Activated CD4-positive, alpha-beta T cell treated with anti-CD3 and anti-CD28 coated beads for 24 hours (primary cell): Measurements from ENCODE around the gene TXNDC8.

Experiments
- DNase-seq, 2 donors: peaks; one replicate each; pipeline ENCODE4 v3.0.0-alpha.2; 2020; ENCODE audit warnings: low read depth in 2 of 2

Gene TXNDC8

DNA sequence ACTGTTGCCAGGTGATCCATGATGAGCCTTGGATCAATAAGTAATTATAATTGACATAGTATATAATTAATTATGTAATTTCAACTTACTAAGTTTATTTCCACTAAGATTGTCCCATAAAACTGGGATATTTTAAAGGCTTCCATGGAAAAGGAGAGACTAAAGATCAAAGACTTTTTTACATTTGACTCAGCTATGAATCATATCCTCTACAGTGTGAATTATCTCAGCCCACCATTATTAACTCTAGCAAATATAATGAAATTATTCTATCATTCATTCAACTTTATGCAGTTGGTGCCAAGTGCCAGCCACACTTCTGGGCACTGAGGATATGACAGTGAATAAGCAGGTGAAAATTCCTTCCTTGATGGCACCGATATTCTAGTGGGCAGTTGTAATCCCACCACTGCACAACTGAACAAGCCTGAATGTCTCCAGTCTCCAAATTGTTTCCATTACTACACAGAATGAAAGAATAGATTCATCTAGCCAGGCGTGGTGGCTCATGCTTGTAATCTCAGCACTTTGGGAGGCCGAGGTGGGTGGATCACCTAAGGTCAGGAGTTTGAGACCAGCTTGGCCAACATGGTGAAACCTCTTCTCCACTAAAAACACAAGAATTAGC is 59.5 kb downstream of the TXNDC8 start:
- DNase-seq = no peak

DNA sequence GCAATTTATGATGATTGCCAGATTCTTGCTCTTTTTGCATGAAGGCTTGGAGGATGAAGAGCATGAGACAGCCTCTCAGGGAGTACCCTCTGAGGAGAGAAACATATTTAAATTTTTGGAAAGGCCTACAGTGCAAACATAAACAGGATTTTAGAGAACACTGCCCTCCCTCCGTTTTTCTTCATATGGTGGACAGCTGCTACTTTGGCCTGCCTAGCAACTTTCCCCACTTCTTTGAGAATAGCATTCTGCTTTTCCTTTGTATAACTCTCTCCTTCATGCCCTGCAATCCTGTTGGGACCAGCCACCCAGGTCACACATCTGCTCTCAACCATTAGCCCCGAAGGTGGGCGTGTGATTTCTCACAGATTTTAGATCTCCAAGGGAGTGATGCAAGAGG is 60.9 kb downstream of the TXNDC8 start:
- no peak for DNase-seq

DNA sequence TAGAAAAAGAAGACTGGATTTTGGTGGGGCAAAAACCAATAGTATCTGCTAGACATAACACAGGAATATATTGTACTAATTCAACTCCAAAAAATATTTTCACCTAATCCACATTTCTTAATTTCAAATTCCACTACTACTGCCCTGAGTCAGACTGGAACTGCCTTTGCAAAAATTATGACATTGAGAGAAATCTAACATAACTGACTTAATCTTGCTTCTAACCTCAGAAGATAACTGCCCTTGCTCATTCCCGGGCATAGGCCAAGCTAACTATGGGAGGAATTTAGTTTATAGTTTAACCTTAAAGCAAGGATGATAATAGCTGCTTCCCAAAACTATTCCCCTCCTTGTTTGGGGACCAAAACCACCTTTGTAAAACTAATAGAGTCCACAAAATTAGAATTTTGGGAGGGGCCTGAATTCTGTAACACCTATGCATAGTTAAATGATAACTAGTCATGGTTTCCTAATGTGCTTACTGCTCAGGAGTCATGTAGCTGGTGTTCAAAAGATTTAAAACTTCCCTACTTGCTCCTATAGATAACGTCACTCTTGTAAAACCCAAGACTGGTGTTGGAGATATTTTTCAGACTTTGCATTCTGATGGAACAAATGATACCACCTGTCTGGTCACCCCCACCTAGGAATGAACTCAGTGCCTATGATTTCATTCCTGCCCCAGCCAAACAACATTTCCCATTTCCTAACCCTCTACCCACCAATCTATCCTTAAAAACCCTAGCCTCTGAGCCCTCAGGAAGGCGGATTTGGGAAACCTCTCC is 67.3 kb downstream of the TXNDC8 start:
- no peak for DNase-seq

DNA sequence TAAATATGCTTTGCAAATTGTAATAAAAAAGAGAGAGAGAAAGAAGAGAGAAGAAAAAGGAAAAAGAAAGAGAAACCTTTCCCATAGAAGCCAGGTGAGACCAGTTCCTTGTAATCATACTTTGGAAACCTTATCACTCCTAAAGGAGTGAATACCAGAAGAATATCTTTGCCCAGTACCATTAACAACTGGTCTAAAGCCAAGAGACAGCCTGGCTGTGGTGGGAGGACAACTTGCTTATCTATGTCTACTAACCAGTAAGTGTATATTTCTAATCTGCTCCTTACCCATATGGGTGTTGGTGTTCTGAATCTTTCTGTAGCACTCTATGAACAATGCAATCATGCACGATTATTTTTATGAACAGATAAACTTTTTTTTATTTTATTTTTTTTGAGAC is 70.9 kb downstream of the TXNDC8 start:
- no peak for DNase-seq

DNA sequence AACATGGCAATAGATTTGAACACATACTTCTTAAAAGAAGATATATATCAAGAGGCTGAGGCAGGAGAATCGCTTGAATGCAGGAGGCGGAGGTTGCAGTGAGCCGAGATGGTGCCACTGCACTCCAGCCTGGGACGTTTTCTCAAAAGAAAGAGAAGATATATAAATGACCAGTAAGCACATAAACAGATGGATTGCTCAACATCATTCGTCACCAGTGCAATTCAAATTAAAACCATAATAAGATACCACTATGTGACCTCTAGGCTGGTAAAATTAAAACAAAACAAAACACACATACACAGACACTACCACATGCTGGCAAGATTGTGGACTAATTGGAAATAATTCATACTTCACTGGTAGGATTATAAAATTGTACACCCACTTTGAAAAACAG is 76.0 kb downstream of the TXNDC8 start:
- no peak for DNase-seq

DNA sequence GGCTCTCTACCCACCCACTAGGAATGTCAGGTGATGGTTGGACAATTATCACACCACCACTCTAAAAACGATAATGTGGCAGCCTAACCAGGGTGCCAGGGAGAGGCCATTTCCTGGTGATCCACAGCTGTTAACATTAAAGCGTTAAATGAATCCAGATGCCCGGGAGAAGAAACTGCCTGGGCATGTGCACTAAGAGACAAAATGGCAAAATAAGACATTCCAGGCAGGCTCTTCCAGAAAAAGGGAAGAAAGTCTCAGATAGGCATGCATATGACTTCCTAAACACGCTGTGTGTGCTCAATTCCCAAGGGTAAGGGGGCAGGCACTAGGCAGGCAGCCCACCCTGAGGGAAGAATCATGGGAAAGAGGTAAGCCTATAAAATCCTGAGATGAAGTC is 76.8 kb downstream of the TXNDC8 start:
- DNase-seq = no peak

DNA sequence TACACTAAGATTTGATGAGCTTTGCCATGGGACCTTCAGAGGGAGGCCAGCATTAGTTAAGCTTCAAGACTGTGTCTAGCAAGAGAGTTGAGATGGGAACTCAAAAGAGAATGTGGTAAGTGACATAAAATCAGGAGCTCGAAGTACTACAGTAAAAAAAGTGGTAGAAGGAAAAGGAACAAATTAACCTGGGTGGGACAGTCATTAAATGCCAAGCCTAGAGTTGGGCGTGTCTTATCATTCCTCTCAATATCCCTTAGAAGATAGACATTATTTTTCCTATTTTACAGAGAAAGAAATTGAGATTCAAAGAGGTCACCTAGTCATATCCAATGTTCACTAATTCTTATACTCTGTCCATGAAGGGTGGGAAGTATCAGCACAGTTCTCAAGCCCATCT is 78.1 kb downstream of the TXNDC8 start:
- no peak for DNase-seq

DNA sequence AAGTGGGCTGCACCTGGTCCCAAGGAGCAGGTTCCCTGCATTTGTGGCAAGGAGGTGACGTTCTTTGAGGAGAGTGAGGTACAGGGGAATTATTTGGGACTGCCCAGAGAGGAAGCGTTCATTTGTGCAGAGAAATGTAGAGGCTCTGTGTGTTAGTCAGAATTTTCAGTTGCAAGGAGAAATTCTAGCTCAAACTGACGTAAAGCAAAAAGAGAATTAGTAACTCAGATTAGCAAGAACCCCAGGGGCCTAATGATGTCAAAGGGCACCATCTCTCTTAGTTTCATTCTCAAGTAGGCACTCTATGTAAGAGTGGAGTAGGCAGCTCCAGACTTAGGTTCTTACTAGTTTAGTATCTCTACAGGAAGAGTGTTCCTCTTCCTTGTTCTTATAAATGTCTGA is 79.0 kb downstream of the TXNDC8 start:
- DNase-seq = no peak

DNA sequence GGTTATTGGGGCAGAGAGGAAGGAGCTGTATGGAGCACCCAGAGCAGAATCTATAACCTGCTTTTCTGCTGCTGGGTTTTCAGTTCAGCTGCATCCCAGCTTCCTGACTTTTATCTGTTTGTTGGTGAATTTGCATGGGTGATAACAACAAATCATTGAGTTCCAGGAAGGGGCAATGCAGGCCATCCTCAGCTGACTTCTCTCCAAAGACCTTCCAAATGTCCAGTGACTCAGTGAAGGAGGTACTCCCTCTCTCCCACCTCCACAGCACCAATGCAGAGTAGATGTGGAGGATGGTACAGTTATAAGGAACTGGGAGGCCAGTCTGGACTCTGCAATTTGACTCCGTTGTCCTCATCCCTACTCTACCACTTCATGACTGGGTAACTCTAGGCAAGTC is 79.7 kb downstream of the TXNDC8 start:
- DNase-seq = no peak

DNA sequence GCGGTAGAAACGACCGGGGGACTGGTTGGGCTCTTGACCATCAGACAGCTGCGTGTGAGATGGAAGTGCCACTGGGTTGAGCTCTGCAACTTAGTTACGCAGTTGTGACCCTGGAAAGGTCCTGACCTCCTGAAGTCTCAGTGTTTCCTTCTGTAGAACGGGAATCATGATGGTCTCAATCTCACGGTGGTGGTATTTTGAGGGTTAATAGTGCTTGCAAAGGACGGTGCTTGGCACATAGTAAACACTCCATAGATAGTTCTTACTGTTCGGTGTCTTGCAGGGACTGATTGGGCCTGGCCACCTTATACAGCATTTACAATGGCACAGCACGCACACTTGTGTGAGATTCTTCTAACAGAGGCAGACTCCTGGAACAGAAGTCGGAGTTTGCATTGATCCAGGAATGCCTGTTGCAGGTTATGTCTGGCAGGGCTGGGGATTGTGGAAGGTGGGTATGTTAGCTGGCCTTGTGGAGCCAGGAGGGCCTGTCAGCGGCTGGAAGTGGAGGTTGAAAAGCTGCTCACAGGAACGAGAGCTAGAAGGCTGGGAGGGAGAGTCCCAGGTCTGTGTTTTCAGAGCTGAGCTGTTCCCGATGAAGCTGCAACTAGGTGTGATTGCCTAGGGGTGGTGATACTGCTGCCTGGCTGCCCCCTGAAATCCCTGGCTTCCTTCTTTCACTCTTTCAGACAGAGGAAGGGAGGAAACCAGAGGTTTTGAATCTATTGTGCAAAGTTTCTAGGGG is 80.4 kb downstream of the TXNDC8 start:
- no peak for DNase-seq

DNA sequence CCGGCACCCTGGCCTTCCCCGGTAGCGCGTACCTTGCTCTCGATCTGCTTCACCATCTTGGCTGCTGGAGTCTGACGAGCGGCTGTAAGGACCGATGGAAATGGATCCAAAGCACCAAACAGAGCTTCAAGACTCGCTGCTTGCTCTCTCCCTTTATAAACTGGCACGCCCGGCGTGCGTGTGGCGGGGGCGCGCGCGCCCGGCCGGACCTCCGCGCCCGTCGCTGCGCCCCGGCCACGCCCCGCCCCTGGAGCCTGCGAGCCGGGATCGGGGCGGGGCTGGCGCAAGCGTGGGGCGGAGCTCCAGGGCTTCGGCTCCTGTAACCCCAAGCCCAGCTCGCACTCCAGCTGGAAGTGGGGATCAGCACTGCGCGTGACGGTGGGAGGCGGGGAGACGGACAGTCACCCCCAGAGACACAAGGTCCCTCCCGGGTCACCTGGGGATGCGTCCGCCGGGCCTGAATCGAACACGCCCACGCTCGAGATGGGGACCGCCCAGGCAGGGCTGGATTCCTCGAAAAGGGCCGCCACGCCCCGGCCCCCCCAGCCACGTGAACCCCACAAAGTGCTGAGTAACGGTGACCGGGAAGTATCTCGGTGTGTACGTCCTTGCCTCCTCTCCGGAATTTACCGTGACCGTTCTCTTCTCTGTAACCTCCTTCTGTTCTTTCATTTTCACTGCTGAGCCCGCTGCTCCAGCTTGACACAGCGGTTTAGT is 81.1 kb downstream of the TXNDC8 start, which contains the start of gene TXN:
TXN (minus strand) TSS at position 128 of the 717 bp plus-strand sequence; CDS start at position 56, 72 bp downstream.
- peak; percentile 84 to 86 for DNase-seq

DNA sequence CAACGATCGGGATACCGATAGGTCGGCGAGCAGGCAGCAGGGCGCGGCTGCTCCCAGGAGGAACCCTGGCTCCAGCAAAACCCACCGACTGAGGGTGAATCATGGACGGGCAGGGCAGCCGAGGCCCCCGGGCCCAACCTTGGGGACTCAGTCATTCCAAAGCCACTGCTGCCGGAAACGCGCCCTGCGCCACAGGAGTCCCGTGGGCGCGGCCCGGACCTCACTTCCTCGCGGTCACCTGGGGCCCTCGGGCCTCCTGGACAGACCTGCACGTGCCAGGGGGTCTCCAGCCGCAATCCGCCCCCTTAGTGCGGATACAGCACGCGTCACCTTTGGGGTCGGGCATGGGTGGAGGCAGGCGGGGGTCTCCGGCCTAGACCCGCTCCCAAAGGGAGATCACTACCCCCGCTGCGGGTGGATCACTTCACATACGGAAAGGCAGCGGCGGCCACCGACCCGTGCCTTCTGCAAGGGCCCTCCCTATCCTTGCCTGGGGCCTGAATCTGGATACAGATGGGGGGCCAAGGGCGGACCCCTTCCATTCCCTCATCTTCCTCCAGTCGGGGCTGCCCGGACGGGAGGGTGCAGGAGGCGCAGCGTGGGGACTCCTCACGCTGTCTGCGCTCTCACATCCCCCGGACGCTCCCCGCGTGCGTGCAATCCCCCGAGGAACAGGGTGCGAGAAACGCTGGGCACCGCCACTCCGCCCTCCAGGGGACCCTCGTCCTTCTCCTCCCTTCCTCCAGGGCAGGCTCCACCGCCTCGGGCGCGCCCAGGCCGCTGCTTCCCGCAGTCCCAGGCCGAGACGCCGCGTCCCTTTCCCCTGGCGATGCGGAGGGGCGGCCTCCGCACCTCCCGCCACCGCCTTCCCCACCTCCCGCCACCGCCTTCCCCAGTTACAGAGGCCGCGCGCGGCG is 81.9 kb downstream of the TXNDC8 start:
- DNase-seq = peak; percentile 23 to 52

DNA sequence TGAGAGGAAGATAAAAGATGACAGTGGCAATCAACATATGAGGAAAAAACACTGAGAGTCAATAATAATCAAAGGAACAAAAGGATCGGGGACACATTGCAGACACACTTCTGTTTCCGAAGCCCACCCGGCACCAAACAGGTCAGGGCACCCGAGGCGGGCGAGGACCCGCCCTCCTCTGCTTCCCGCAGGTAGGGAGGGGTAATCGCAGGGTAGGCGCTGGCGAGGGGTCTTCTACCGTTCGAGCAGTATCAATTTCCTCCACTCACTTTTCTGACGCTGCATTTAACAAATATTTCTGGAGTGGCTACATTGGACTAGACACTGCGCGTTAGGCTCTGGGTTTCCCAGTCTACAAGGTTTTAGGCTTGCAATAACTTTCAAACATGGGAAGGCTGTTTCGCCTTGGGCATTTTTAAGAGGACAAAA is 82.6 kb downstream of the TXNDC8 start:
- DNase-seq = no peak

DNA sequence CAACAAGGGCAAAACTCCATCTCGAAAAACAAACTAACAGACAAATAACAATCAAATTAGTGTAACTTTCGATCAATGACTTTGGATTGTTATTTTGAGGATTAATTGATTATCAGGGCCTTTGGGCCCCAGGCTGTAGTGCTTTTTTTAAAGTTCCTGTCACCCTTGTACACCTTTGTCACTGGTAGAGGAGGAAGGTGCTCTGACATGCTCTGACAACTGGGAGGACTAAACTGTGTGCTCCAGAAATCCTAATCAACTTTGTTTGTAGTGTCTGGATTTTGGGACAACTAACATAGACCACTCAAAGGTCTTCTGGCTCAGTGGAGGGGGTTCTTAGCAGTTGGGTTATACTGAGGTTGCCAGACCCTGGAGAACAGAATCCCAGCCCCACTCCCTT is 83.2 kb downstream of the TXNDC8 start:
- DNase-seq = no peak
